GM19043 (cell line): Measurements from ENCODE around the gene TMEM81.

Source experiments
- ATAC-seq: cut with Tn5 transposase; IDR thresholded peaks from one replicate; pipeline ENCODE4 v1.9.1; 2021; ENCODE audit warnings: low read depth; ENCODE audit not compliant: unreplicated experiment

TMEM81 gene

GRCh38 chr1:205077158-205077933 is 6.9 kb downstream of the TMEM81 start:
- no peak for ATAC-seq

DNA sequence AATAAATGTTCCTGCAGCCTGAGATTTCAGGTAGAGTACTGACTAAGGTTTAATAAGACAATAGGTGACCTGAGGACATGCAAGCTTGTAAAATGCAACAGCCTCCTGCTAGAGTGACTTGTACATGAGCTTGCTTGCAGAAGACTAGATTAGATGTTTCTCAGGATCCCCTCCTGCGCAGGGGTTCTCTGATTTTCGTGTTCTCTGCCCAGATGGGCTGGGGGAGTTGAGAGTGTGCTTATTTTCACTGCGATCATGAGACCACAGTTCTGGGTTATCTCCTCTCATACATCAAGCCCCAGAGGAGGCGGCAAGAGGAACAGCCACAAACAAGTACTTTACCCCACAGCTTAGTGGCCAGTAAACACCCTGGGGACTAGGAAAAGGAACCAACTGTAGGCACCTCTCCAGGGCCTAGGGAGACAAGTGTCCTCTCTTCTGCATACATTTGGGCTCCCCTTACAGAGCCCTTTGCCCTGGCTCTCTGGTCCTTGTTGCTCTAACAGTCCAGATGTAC is 8.0 kb downstream of the TMEM81 start:
- ATAC-seq: no peak

DNA sequence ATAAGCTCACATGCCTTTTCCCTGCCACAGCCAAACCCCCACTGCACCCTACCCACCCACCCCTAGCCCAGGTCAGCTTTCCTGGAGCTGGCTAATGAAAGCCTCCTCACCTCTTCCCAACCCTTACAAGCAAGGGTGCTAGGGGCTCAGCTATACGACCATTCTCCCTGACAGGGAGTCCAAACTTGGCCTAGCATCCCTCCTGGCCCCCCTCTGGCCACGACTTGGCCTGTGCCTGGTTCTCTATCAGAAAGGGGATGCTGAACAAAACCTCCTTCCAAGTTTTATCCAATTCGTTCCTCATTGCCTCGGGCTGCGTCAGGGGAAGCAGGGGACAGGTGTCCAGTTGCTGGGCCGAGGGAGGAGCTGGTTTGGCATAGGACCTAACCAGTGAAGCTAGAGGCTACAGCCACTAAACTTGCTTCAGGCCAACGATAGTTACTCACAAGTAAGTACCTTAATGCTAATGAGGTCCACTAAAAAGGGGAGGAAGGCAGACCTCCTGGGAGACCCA is 8.6 kb downstream of the TMEM81 start:
- ATAC-seq: no peak

- ATAC-seq: no peak
These were observed 9.7 kb downstream of the TMEM81 start for GRCh38 chr1:205074513-205074912.

DNA sequence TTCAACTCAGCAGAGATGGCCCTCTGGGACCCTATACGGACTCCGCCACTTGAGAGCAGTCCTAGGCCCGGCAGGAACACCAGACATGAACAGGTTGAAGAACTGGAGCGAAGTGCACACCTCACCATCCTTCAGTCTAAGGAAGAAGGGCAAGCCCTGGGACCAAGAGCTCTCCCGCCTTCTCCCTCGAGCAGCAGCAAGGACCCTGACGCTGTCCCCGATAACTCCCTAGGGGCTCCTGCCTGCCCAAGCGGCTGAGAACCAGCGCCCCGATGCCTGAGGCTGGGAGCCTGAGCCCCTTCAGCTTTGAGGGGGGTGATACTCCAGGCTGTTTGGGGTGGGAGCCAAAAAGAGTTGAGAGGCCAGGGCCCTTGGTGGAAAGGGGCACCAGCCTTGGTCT is 10.2 kb downstream of the TMEM81 start:
- ATAC-seq: no peak

- ATAC-seq: no peak
These were observed 10.7 kb downstream of the TMEM81 start for GRCh38 chr1:205073511-205073910.

DNA sequence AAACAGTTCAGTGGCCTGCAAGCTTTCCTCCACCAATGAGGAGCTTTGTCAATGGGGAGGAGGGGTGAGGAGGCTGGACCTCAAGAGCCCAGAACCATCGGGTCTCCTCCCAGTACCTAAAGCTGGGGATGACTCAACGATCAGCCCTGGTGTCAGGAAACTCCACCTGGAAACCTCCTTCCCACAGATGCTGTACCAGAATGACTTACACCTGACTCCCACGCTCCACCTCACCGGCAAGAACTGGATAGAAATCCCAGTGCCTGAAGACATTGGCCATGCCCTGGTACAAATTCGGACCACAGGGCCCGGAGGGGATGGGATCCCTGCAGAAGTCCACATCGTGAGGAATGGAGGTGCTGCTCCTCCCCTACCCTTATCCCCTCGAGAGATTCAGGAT is 11.4 kb downstream of the TMEM81 start:
- ATAC-seq: no peak

DNA sequence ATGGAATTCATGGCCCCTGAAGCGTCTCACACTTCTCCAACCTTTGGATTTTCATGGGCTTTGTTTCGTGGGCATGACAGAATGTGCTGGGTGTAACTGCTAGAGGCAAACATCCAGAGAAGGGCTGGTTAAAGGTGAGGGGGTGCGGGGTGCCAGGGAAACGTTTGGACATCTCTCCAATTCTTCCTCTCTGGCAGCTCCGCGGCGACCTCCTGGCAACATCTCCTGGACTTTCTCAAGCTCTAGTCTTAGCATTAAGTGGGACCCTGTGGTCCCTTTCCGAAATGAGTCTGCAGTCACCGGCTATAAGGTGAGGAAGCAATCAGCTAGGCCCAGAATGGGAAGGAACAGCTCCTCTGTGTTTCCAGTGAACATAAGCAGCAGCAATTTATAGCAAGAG is 12.0 kb downstream of the TMEM81 start:
- ATAC-seq: no peak

DNA sequence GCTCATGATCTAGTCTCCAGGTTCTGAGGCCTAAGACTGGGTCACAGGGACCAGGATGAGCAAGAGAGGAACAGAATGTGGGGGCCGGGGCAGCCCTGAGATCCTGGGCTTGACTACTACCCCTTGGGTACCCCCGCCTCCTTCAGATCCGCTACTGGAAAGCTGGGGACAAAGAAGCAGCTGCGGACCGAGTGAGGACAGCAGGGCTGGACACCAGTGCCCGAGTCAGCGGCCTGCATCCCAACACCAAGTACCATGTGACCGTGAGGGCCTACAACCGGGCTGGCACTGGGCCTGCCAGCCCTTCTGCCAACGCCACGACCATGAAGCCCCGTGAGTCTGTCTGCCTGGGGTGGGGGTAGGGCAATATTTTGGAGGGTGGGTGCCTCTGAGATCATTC is 12.5 kb downstream of the TMEM81 start:
- no peak for ATAC-seq

- no peak for ATAC-seq
These were observed 13.2 kb downstream of the TMEM81 start for GRCh38 chr1:205071028-205071409.

DNA sequence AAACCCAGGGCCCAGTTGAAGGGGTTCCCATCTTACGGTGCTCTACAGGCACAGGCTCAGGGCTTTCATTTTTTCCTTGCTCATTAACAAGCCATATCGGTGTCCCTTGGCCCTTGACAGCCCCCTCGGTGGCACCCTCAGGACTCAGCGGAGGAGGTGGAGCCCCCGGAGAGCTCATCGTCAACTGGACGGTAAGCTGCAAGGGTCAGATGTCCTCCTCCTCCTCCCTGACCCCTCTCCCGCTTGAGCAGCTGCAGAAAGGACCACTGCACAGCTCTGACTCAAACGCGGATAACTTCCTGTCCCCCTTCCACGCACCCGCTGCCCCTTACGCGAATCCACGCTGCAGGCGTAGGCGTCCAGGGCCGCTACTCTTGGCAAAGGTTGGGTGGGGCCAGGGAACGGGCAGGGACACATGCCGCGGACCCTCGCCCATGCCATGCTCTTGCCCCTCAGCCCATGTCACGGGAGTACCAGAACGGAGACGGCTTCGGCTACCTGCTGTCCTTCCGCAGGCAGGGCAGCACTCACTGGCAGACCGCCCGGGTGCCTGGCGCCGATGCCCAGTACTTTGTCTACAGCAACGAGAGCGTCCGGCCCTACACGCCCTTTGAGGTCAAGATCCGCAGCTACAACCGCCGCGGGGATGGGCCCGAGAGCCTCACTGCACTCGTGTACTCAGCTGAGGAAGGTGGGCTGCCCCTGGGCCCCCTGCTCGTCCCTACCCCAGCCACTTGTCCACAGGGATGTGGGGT is 14.7 kb downstream of the TMEM81 start:
- no peak for ATAC-seq

- no peak for ATAC-seq
These were observed 15.7 kb downstream of the TMEM81 start for GRCh38 chr1:205068457-205069040.

DNA sequence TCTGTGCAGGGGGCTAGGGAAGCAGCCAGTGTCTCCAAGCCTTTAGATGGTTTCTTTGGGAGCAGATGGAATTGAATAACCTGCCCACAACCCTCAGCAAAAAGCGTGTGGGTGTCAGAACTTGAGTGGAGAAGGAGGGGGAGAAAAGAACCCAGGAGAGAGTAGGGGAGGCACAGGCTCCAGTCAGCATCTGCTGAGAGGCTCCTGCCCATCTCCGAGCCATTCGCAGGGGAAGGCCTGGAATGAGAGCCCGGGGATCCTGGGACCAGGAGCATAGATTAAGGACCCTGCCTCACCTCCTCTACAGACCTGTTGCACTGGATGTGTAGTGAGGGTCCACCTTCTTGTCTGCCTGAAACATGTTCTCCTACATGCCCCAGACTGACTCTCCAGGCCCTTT is 16.3 kb downstream of the TMEM81 start:
- no peak for ATAC-seq

DNA sequence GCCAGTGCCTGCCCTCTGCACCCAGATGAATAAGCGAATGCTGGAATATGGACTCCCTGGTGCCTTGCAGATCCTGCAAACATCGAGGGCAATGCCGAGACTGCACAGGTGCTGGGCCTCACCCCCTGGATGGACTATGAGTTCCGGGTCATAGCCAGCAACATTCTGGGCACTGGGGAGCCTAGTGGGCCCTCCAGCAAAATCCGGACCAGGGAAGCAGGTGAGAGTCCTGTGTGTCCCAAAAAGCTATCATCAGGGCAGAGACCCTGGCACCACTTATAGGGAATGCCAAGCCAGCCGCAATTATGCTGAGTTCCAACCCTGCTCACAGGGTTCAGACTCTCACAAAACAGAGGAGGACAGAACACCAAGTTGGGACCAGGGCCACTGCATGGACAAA is 17.2 kb downstream of the TMEM81 start:
- ATAC-seq: no peak

- ATAC-seq: no peak
These were observed 18.0 kb downstream of the TMEM81 start for GRCh38 chr1:205066141-205066818.

GRCh38 chr1:205065666-205066065 is 18.6 kb downstream of the TMEM81 start:
- no peak for ATAC-seq

GRCh38 chr1:205064741-205065316 is 19.4 kb downstream of the TMEM81 start:
- no peak for ATAC-seq

- no peak for ATAC-seq
These were observed 20.0 kb downstream of the TMEM81 start for GRCh38 chr1:205064301-205064700.

GRCh38 chr1:205062895-205063294 is 21.4 kb downstream of the TMEM81 start:
- no peak for ATAC-seq

GRCh38 chr1:205062319-205062718 is 21.9 kb downstream of the TMEM81 start:
- no peak for ATAC-seq
